HG03135 (cell line): Measurements from ENCODE around the gene PDE8A.

ENCODE experiments used
- ATAC-seq: cut with Tn5 transposase; IDR thresholded peaks from one replicate; pipeline ENCODE4 v1.9.1; 2021; ENCODE audit warnings: mild to moderate bottlenecking, moderate library complexity; ENCODE audit not compliant: unreplicated experiment

PDE8A gene

GRCh38 chr15:85118173-85118572 is 136.5 kb downstream of the PDE8A start:
- no peak for ATAC-seq

- ATAC-seq = no peak
Measured at GRCh38 chr15:85118581-85118980, 136.9 kb downstream of the PDE8A start.

GRCh38 chr15:85120351-85121113 is 138.9 kb downstream of the PDE8A start:
- no peak for ATAC-seq

GRCh38 chr15:85124173-85124572 is 142.5 kb downstream of the PDE8A start:
- ATAC-seq = no peak

GRCh38 chr15:85125056-85125661 is 143.5 kb downstream of the PDE8A start:
- no peak for ATAC-seq

GRCh38 chr15:85128621-85129020 is 147.0 kb downstream of the PDE8A start:
- ATAC-seq = no peak

- ATAC-seq = no peak
Measured at GRCh38 chr15:85129881-85130280, 148.2 kb downstream of the PDE8A start.

- ATAC-seq = no peak
Measured at GRCh38 chr15:85131915-85132314, 150.3 kb downstream of the PDE8A start.

- ATAC-seq = no peak
Measured at GRCh38 chr15:85133709-85134108, 152.1 kb downstream of the PDE8A start.

- ATAC-seq = no peak
Measured at GRCh38 chr15:85137489-85138168, 156.0 kb downstream of the PDE8A start.

- no peak for ATAC-seq
Measured at GRCh38 chr15:85139391-85139790, 157.7 kb downstream of the PDE8A start.

GRCh38 chr15:85141726-85142125 is 160.1 kb downstream of the PDE8A start:
- no peak for ATAC-seq

GRCh38 chr15:85142312-85142711 is 160.7 kb downstream of the PDE8A start:
- no peak for ATAC-seq

GRCh38 chr15:85149465-85150129 is 167.9 kb downstream of the PDE8A start:
- ATAC-seq = no peak

- no peak for ATAC-seq
Measured at GRCh38 chr15:85150130-85150480, 168.4 kb downstream of the PDE8A start.

GRCh38 chr15:85151145-85151544 is 169.5 kb downstream of the PDE8A start:
- ATAC-seq = no peak

GRCh38 chr15:85151861-85152260 is 170.2 kb downstream of the PDE8A start:
- ATAC-seq = no peak

GRCh38 chr15:85154061-85154460 is 172.4 kb downstream of the PDE8A start:
- ATAC-seq = no peak

- ATAC-seq = no peak
Measured at GRCh38 chr15:85155360-85155759, 173.7 kb downstream of the PDE8A start.

GRCh38 chr15:85155857-85156256 is 174.2 kb downstream of the PDE8A start:
- no peak for ATAC-seq

GRCh38 chr15:85157344-85157743 is 175.7 kb downstream of the PDE8A start:
- ATAC-seq = no peak

- no peak for ATAC-seq
Measured at GRCh38 chr15:85162237-85162636, 180.6 kb downstream of the PDE8A start.
